HepG2 (cell line): ENCODE measurements around the gene NGDN. TPM values are rescaled to one million over a fixed set of nuclear protein-coding genes. Genes with fewer than 3 reads are reported as not detected.

Experiments
- ATAC-seq: fragments of 200-7000 bp; cut with Tn5 transposase; 3 replicates; pipeline ENCODE4 v1.9.1; 2020; ENCODE audit warnings: mild to moderate bottlenecking, moderate library complexity
- BruUV-seq: library from RNA; stranded (reverse); fragments of 400-500 nt; replicated peaks from 2 replicates; lab custom pipeline; 2021; lab: Mats Ljungman, UMichigan
- CTCF ChIA-PET: fragments of 300-600 bp; formaldehyde crosslinking; extraction: SDS; loops from one replicate; lab custom pipeline; 2021; ENCODE audit warnings: low total read pairs, inconsistent platforms, low intra/inter-chr PET ratio; lab: Yijun Ruan, JAX
- POLR2A ChIA-PET: fragments of 350-600 bp; sonication (Branson Sonifier 250); formaldehyde crosslinking; loops from one replicate; lab custom pipeline; 2020; ENCODE audit warnings: antibody characterized with exemption, inconsistent platforms; lab: Yijun Ruan, JAX
- DNase-seq: peaks from one replicate; pipeline ENCODE4 v3.0.0-alpha.2; 2015; ENCODE audit warnings: low spot score
- FAIRE-seq: peaks from 3 replicates; lab custom pipeline; 2011; peaks lifted over from hg19 to GRCh38; lab: Jason Lieb, UNC
- H2AFZ ChIP-seq: one replicate; pipeline ENCODE4 v1.6.1; 2011; ENCODE audit warnings: low read length, inconsistent platforms
- H3K27ac ChIP-seq: fragments of 300-600 bp; 3 replicates; pipeline ENCODE4 v1.8.0; 2011; ENCODE audit warnings: mixed run types, mild to moderate bottlenecking, mixed read lengths, low read length, inconsistent platforms; ENCODE audit not compliant: insufficient read depth; ENCODE audit errors: extremely low read length
- H3K27me3 ChIP-seq, 2 experiments: fragments of 200-600 bp in 1 of 2; 2 replicates in 1 of 2; 3 replicates in 1 of 2; pipeline versions ENCODE4 v1.6.0 to v1.8.0; 2011; ENCODE audit warnings: low read length in 2 of 2, mild to moderate bottlenecking in 2 of 2, moderate library complexity in 2 of 2, inconsistent platforms in 1 of 2; ENCODE audit not compliant: insufficient read depth in 2 of 2, control insufficient read depth in 1 of 2
- H3K36me3 ChIP-seq, 2 experiments: fragments of 200-600 bp in 1 of 2; replicated peaks in 1 of 2; 2 replicates in 1 of 2; 3 replicates in 1 of 2; pipeline versions ENCODE4 v1.5.1 to v1.8.0; 2011; ENCODE audit warnings: low read length in 2 of 2, inconsistent platforms in 1 of 2; ENCODE audit not compliant: insufficient read depth in 2 of 2, control insufficient read depth in 1 of 2
- H3K4me1 ChIP-seq: 2 replicates; pipeline ENCODE4 v1.5.1; 2012; ENCODE audit warnings: low read length, inconsistent platforms; ENCODE audit not compliant: insufficient read depth
- H3K4me2 ChIP-seq: 2 replicates; pipeline ENCODE4 v1.6.0; 2011; ENCODE audit warnings: low read depth, low read length, inconsistent platforms
- H3K4me3 ChIP-seq, 3 experiments: fragments of 200-600 bp in 1 of 3; sonication (generic), shearing (Covaris generic) in 1 of 3; replicated peaks in 1 of 3; 2 replicates each; pipeline ENCODE4 v1.5.1; 2011 to 2016; ENCODE audit warnings: low read length in 3 of 3, inconsistent platforms in 2 of 3, low read depth in 2 of 3, mild to moderate bottlenecking in 2 of 3, control low read depth in 1 of 3, mixed read lengths in 1 of 3; ENCODE audit not compliant: insufficient read depth in 1 of 3
- H3K79me2 ChIP-seq: one replicate; pipeline ENCODE4 v1.6.1; 2011; ENCODE audit warnings: low read length, inconsistent platforms; ENCODE audit not compliant: insufficient read depth
- H3K9ac ChIP-seq: 2 replicates; pipeline ENCODE4 v1.6.0; 2011; ENCODE audit warnings: mild to moderate bottlenecking, low read depth, low read length, inconsistent platforms; ENCODE audit not compliant: insufficient read depth
- H3K9me3 ChIP-seq: 2 replicates; pipeline ENCODE4 v1.5.1; 2012; ENCODE audit warnings: mild to moderate bottlenecking, low read length
- H4K20me1 ChIP-seq: 2 replicates; pipeline ENCODE4 v1.6.0; 2011; ENCODE audit warnings: inconsistent platforms, mild to moderate bottlenecking, low read length, moderate library complexity; ENCODE audit not compliant: insufficient read depth
- HOXA3 ChIP-seq: sonication (generic); formaldehyde crosslinking; IDR thresholded peaks from 2 replicates; pipeline ENCODE4 v1.5.0; 2020; ENCODE audit warnings: missing genetic modification reagents
- NFYB ChIP-seq: sonication (generic); formaldehyde crosslinking; IDR thresholded peaks from 2 replicates; pipeline ENCODE4 v1.4.0; 2020; ENCODE audit warnings: missing genetic modification reagents
- RBM39 ChIP-seq: fragments of 200-400 bp; formaldehyde crosslinking; IDR thresholded peaks from one replicate; pipeline ENCODE4 v1.6.1; 2018; ENCODE audit warnings: antibody characterized with exemption, mild to moderate bottlenecking, low read depth, low read length; ENCODE audit not compliant: poor library complexity, severe bottlenecking
- SALL1 ChIP-seq: sonication (generic); formaldehyde crosslinking; IDR thresholded peaks from 2 replicates; pipeline ENCODE4 v1.8.0; 2022; ENCODE audit warnings: mild to moderate bottlenecking, missing genetic modification reagents
- ZBTB42 ChIP-seq: sonication (generic); formaldehyde crosslinking; IDR thresholded peaks from 2 replicates; pipeline ENCODE4 v1.5.0; 2020; ENCODE audit warnings: mild to moderate bottlenecking, missing genetic modification reagents
- ZNF276 ChIP-seq: sonication (generic); formaldehyde crosslinking; IDR thresholded peaks from 2 replicates; pipeline ENCODE4 v1.4.0; 2020; ENCODE audit warnings: mild to moderate bottlenecking, low read depth, missing genetic modification reagents
- ZNF441 ChIP-seq: sonication (generic); formaldehyde crosslinking; IDR thresholded peaks from 2 replicates; pipeline ENCODE4 v1.7.0; 2021; ENCODE audit warnings: missing genetic modification reagents, borderline replicate concordance
- WGBS: methylation state at CpG from one replicate; pipeline ENCODE4 v1.1.6; 2017; ENCODE audit warnings: low lambda C conversion rate; 5-methylcytosine and 5-hydroxymethylcytosine counted together
- in situ Hi-C: cut with HindIII; loops from 2 replicates; pipeline ENCODE4 v1.10.0; 2017; ENCODE audit warnings: low pct_unique_long_range_greater_than_20kb; ENCODE audit not compliant: extremely low pct_ligation_motif_present
- intact Hi-C: fragments of 100-400 bp; cut with micrococcal nuclease; formaldehyde crosslinking; loops from one replicate; pipeline ENCODE4 v1.10.0; 2022; ENCODE audit not compliant: unreplicated experiment
- polyA plus RNA-seq, 8 experiments: library from polyadenylated mRNA; depleted of rRNA in 3 of 8; stranded (reverse) in 7 of 8; unstranded in 1 of 8; fragments of >200 nt; fragmentation: Illumina TruSeq in 4 of 8; extraction: Trizol in 4 of 8; gene quantifications; 2 replicates each; pipeline versions ENCODE4 v1.2.1 to v1.2.3, GENCODE V29; 2011 to 2016; ENCODE audit warnings: low read depth in 4 of 8, missing spikeins in 1 of 8, mixed read lengths in 1 of 8; ENCODE audit not compliant: insufficient read depth in 1 of 8
- total RNA-seq, 5 experiments: library from RNA; depleted of rRNA; stranded (reverse); fragments of >200 nt; fragmentation: Illumina TruSeq; extraction: Trizol; gene quantifications; 2 replicates each; pipeline ENCODE4 v1.2.3, GENCODE V29; 2016; ENCODE audit warnings: low read depth in 1 of 5

NGDN gene
- total and polyA plus RNA-seq, 2 of the 13 experiments (the other 11 are each of a cell fraction or from before 2014, with no cell fraction given): 154 to 216 TPM

GRCh38 chr14:23494223-23494622, 24.7 kb downstream of the NGDN start (continued):
- TF ChIP-seq RBM39: no peak
- TF ChIP-seq ZNF276 (CRISPR knock-in tag): 0 out of 2 replicates have a peak, but pooled peaks have one; percentile 55

- ChIA-PET CTCF (no interaction called here), POLR2A (no interaction called here)
These were observed 42.7 kb downstream of the NGDN start for GRCh38 chr14:23512156-23512555.

More at GRCh38 chr14:23512156-23512555, 42.7 kb downstream of the NGDN start:
- no peaks in the 10 kb centered on the region for H3K4me1 ChIP-seq
- H3K9ac ChIP-seq: no peak overlapping the region
- TF ChIP-seq HOXA3 (no peak), NFYB (CRISPR knock-in tag) (no peak), SALL1 (CRISPR knock-in tag) (no peak), ZBTB42 (CRISPR knock-in tag) (no peak), ZNF441 (no peak)
- DNase-seq: no peak
- H2AFZ ChIP-seq: no peak overlapping the region
- H3K36me3 ChIP-seq: peaks cover 6 to 8% of the 10 kb centered on the region in 2 experiments; a peak in 3 of 5 replicates
- H3K4me2 ChIP-seq: no peak overlapping the region
- 95% methylated on average over 13 of the region's 13 CpGs for WGBS
- no TSS peak for BruUV-seq
- in situ Hi-C loops (no loop called here), intact Hi-C loops (no loop called here)
- H3K27me3 ChIP-seq: no peaks in the 10 kb centered on the region
- no peak for ATAC-seq
- FAIRE-seq: no peak
- no peak overlapping the region for H3K4me3 ChIP-seq
- no peaks in the 10 kb centered on the region for H3K9me3 ChIP-seq
- no peaks in the 10 kb centered on the region for H4K20me1 ChIP-seq
- H3K27ac ChIP-seq: no peak overlapping the region
- no peaks in the 10 kb centered on the region for H3K79me2 ChIP-seq
